CD4-positive, alpha-beta T cell treated with Interleukin-15 for 1 hour (primary cell): ENCODE results near the gene ANKRD63.

Source experiments
- DNase-seq: peaks from one replicate; pipeline ENCODE4 v3.0.0-alpha.2; 2020

ANKRD63 gene

GRCh38 chr15:40239693-40240618, 42.9 kb downstream of the ANKRD63 start:
- DNase-seq: no peak

DNA sequence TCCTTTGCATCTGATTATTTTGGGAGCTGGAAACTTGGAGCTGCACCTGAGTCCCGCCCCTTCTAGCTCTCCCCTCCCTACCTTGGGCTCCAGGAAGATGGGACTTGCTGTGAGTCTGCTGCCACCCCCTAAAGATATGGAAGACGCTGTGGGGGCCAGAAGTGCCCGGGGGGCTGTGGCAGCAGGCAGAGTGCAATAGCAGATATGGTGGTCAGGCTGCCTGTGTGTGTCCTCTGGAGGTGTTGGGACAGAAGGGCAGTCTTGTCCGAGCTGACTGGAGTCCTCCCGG, 43.5 kb downstream of the ANKRD63 start:
- no peak for DNase-seq

GRCh38 chr15:40238532-40239403, 44.1 kb downstream of the ANKRD63 start, which contains the start of gene PAK6:
PAK6 (plus strand) TSS chr15:40239063; CDS start chr15:40264786, 25,723 bp downstream.
- no peak for DNase-seq

DNA sequence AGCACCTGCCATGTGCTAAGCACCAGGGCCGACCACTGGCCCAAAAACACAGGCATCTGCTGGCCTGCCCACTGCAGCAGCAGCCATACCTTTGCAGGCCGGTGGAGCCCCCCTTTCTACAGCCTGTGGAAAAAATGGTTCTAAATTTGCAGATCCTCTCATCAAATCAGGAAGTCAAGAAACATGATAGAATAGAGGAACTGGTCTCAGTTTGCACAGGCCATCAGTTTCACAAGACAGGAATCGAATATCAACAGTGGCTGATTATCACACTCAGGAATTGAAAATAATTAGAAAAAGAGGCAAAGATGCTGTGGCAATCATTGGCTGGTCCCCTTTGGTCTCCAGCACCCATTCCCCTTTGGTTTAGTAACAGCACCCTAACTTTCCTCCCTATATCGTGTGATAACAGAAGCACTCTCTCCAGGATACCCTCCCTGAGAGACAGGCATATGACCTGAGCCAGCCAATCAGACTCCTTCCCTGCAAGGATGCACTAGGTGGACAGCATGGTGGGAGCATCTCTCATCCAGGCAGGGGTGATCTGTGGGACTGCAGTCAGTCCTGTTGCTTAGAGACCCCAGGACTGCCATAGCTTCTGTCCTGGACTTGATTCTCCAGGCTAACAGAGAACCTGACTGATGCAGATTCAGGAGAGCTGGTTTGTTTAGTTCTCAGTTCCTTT, 47.5 kb downstream of the ANKRD63 start:
- DNase-seq: no peak

DNA sequence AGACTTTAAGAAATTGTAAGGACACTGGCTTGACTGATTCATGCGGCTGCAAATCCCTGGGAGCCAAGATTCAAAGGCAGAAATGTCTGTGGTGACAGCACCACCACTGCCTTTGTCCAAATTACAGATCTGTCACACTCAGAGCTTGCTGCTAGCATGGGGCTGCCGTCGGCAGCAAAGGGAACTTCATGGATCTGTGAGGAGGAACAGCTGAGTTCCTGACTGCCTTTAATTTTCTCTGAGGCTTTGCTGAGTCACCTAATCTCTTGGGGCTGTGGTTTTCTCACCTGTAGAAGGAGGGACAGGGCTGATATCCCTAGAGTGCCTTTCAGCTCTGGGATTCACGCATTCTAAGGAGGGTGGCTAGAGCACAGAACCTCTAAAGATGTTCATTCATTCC, 48.1 kb downstream of the ANKRD63 start:
- no peak for DNase-seq

GRCh38 chr15:40233727-40234577, 48.9 kb downstream of the ANKRD63 start:
- DNase-seq: no peak

GRCh38 chr15:40232625-40233070, 50.2 kb downstream of the ANKRD63 start:
- DNase-seq: no peak
